HG03432 (cell line): ENCODE measurements around the gene UBTD2.
"Not testable (repeated sequence)": the region's sequence is repeated elsewhere in the genome, so short reads cannot be mapped to it uniquely, and the experiment has no call there.

ENCODE experiments used
- ATAC-seq: cut with Tn5 transposase; IDR thresholded peaks from one replicate; pipeline ENCODE4 v1.9.1; 2021; ENCODE audit warnings: mild to moderate bottlenecking, moderate library complexity; ENCODE audit not compliant: unreplicated experiment

UBTD2 gene

GRCh38 chr5:172199446-172199845 lies 84.1 kb downstream of the UBTD2 start:
- no peak for ATAC-seq

- ATAC-seq, result not testable (repeated sequence)
Measured at GRCh38 chr5:172197775-172198174, 85.8 kb downstream of the UBTD2 start.

GRCh38 chr5:172194985-172195774 lies 88.4 kb downstream of the UBTD2 start:
- ATAC-seq, result no peak

GRCh38 chr5:172193872-172194271 lies 89.7 kb downstream of the UBTD2 start, which contains the start of gene EFCAB9:
Gene EFCAB9, plus strand, starts transcription at chr5:172194172. Its CDS starts 1 bp downstream, at chr5:172194173.
- no peak for ATAC-seq

GRCh38 chr5:172189693-172190296 lies 93.8 kb downstream of the UBTD2 start:
- no peak for ATAC-seq

- ATAC-seq, result no peak
Measured at GRCh38 chr5:172188893-172189692, 94.5 kb downstream of the UBTD2 start.

- ATAC-seq, result peak; percentile 81
Measured at GRCh38 chr5:172188033-172188892, 95.3 kb downstream of the UBTD2 start, which contains the start of gene STK10. Gene STK10, minus strand, starts transcription at chr5:172188224. Its CDS starts 182 bp downstream, at chr5:172188042.

GRCh38 chr5:172187118-172188032 lies 96.2 kb downstream of the UBTD2 start:
- peak; percentile 31 for ATAC-seq

GRCh38 chr5:172186114-172186695 lies 97.4 kb downstream of the UBTD2 start:
- ATAC-seq, result no peak

GRCh38 chr5:172185096-172185461 lies 98.5 kb downstream of the UBTD2 start:
- ATAC-seq, result no peak

GRCh38 chr5:172183881-172184280 lies 99.7 kb downstream of the UBTD2 start:
- ATAC-seq, result no peak

- ATAC-seq, result no peak
Measured at GRCh38 chr5:172182291-172182690, 101.3 kb downstream of the UBTD2 start.

GRCh38 chr5:172180936-172181335 lies 102.6 kb downstream of the UBTD2 start:
- no peak for ATAC-seq

GRCh38 chr5:172178991-172179989 lies 104.3 kb downstream of the UBTD2 start:
- peak; percentile 33 for ATAC-seq

GRCh38 chr5:172178301-172178987 lies 105.1 kb downstream of the UBTD2 start:
- no peak for ATAC-seq

GRCh38 chr5:172177176-172177575 lies 106.4 kb downstream of the UBTD2 start:
- no peak for ATAC-seq

GRCh38 chr5:172175263-172175719 lies 108.3 kb downstream of the UBTD2 start:
- ATAC-seq, result peak; percentile 69
